SU-DHL-6 (cell line): ENCODE measurements around the gene TIPRL.

Experiments
- H2AFZ ChIP-seq: fragments of 200-600 bp; sonication (generic); 2 replicates; pipeline ENCODE4 v1.6.1; 2014; ENCODE audit warnings: low read depth, mild to moderate bottlenecking, moderate library complexity, mixed read lengths, antibody characterized with exemption, low read length; ENCODE audit not compliant: severe bottlenecking
- H3F3A ChIP-seq: fragments of 200-600 bp; shearing (Covaris generic); 2 replicates; pipeline ENCODE4 v1.6.0; 2016; ENCODE audit warnings: antibody characterized with exemption, mild to moderate bottlenecking; ENCODE audit not compliant: insufficient read depth
- H3K27ac ChIP-seq: fragments of 200-600 bp; sonication (generic); 2 replicates; pipeline ENCODE4 v1.5.1; 2016; ENCODE audit warnings: low read depth, mild to moderate bottlenecking, low read length, moderate library complexity, mixed read lengths
- H3K27me3 ChIP-seq: fragments of 200-600 bp; sonication (generic), shearing (Covaris generic); 2 replicates; pipeline ENCODE4 v1.6.0; 2014; ENCODE audit warnings: mild to moderate bottlenecking, low read length
- H3K36me3 ChIP-seq: fragments of 200-600 bp; sonication (generic); 2 replicates; pipeline ENCODE4 v1.6.1; 2014; ENCODE audit warnings: mild to moderate bottlenecking, low read length, mixed read lengths
- H3K4me2 ChIP-seq: fragments of 300-600, 200-600 bp; shearing (Covaris generic), sonication (generic); 2 replicates; pipeline ENCODE4 v1.6.0; 2014; ENCODE audit warnings: low read length, low read depth, mild to moderate bottlenecking; ENCODE audit not compliant: poor library complexity, severe bottlenecking
- H3K4me3 ChIP-seq: fragments of 200-600 bp; sonication (generic); 2 replicates; pipeline ENCODE4 v1.5.1; 2014; ENCODE audit warnings: antibody characterized with exemption, low read length, mild to moderate bottlenecking, mixed read lengths; ENCODE audit not compliant: insufficient read depth, poor library complexity, severe bottlenecking
- H3K79me2 ChIP-seq: fragments of 200-600 bp; sonication (generic); 2 replicates; pipeline ENCODE4 v1.6.1; 2014; ENCODE audit warnings: mild to moderate bottlenecking, low read length, moderate library complexity; ENCODE audit not compliant: insufficient read depth
- H3K9ac ChIP-seq: fragments of 200-600 bp; sonication (generic); 2 replicates; pipeline ENCODE4 v1.7.0; 2014; ENCODE audit warnings: mild to moderate bottlenecking, low read length
- H3K9me2 ChIP-seq: fragments of 200-600 bp; sonication (generic); replicated peaks from 2 replicates; pipeline ENCODE4 v1.6.1; 2014; ENCODE audit warnings: low read length; ENCODE audit not compliant: insufficient read depth
- H3K9me3 ChIP-seq: fragments of 200-600 bp; sonication (generic); 2 replicates; pipeline ENCODE4 v1.6.1; 2014; ENCODE audit warnings: low read length, mixed read lengths; ENCODE audit not compliant: insufficient read depth
- H4K20me1 ChIP-seq: fragments of 200-600 bp; sonication (generic); 2 replicates; pipeline ENCODE4 v1.6.1; 2014; ENCODE audit warnings: low read depth, mild to moderate bottlenecking, antibody characterized with exemption, low read length, moderate library complexity, mixed read lengths
- CTCF ChIP-seq: fragments of 200-600 bp; sonication (generic); IDR thresholded peaks from one replicate; pipeline ENCODE4 v1.5.1; 2017; ENCODE audit warnings: antibody characterized with exemption, mild to moderate bottlenecking, low read length, moderate library complexity; ENCODE audit not compliant: insufficient read depth, poor library complexity, severe bottlenecking
- EZH2phosphoT487 ChIP-seq: fragments of 200-600 bp; sonication (generic), shearing (Covaris generic); conservative IDR thresholded peaks from 2 replicates; pipeline ENCODE4 v1.6.1; 2018; ENCODE audit warnings: mild to moderate bottlenecking, antibody characterized with exemption, low read length, moderate library complexity, mixed read lengths

Gene TIPRL

GRCh38 chr1:168146160-168146539 lies 32.6 kb upstream of the TIPRL start:
- H3K9me3 ChIP-seq, result no peaks in the 10 kb centered on the region
- no peak for TF ChIP-seq EZH2phosphoT487
- no peak overlapping the region for H3K27ac ChIP-seq
- H4K20me1 ChIP-seq, result no peaks in the 10 kb centered on the region
- H3K9me2 ChIP-seq, result no peaks in the 10 kb centered on the region
- no peaks in the 10 kb centered on the region for H3K79me2 ChIP-seq
- H2AFZ ChIP-seq, result no peak overlapping the region
- no peak overlapping the region for H3K4me2 ChIP-seq
- no peaks in the 10 kb centered on the region for H3K36me3 ChIP-seq
- no peaks in the 10 kb centered on the region for H3F3A ChIP-seq
- H3K4me3 ChIP-seq, result no peak overlapping the region
- H3K9ac ChIP-seq, result no peak overlapping the region
- H3K27me3 ChIP-seq, result no peaks in the 10 kb centered on the region

- no peak overlapping the region for H2AFZ ChIP-seq
- no peak overlapping the region for H3K4me3 ChIP-seq
- no peak overlapping the region for H3K9ac ChIP-seq
- no peaks in the 10 kb centered on the region for H3K79me2 ChIP-seq
- no peak for TF ChIP-seq EZH2phosphoT487
- no peak for TF ChIP-seq CTCF
- H3K27me3 ChIP-seq, result no peaks in the 10 kb centered on the region
- no peaks in the 10 kb centered on the region for H4K20me1 ChIP-seq
- no peak overlapping the region for H3K4me2 ChIP-seq
- H3F3A ChIP-seq, result no peaks in the 10 kb centered on the region
- H3K9me3 ChIP-seq, result no peaks in the 10 kb centered on the region
- no peaks in the 10 kb centered on the region for H3K36me3 ChIP-seq
- H3K27ac ChIP-seq, result no peak overlapping the region
- H3K9me2 ChIP-seq, result no peaks in the 10 kb centered on the region
Observed at GRCh38 chr1:168146626-168147025, 32.1 kb upstream of the TIPRL start.

GRCh38 chr1:168148916-168149315 lies 29.8 kb upstream of the TIPRL start:
- Histone ChIP-seq H3K27ac (no peak overlapping the region), H3K4me3 (no peak overlapping the region), H3K36me3 (no peaks in the 10 kb centered on the region), H3K9me3 (no peaks in the 10 kb centered on the region), H4K20me1 (no peaks in the 10 kb centered on the region), H3K4me2 (no peak overlapping the region), H3K9ac (no peak overlapping the region), H3K79me2 (no peaks in the 10 kb centered on the region), H3K27me3 (no peaks in the 10 kb centered on the region), H2AFZ (no peak overlapping the region), H3K9me2 (no peaks in the 10 kb centered on the region), H3F3A (no peaks in the 10 kb centered on the region)
- TF ChIP-seq CTCF (no peak), EZH2phosphoT487 (no peak)

GRCh38 chr1:168150283-168150682 lies 28.5 kb upstream of the TIPRL start:
- no peak overlapping the region for H3K27ac ChIP-seq
- no peak overlapping the region for H2AFZ ChIP-seq
- H3K27me3 ChIP-seq, result no peaks in the 10 kb centered on the region
- H3F3A ChIP-seq, result no peaks in the 10 kb centered on the region
- H3K9me2 ChIP-seq, result no peaks in the 10 kb centered on the region
- no peaks in the 10 kb centered on the region for H4K20me1 ChIP-seq
- no peak overlapping the region for H3K9ac ChIP-seq
- H3K9me3 ChIP-seq, result no peaks in the 10 kb centered on the region
- no peak overlapping the region for H3K4me2 ChIP-seq
- H3K79me2 ChIP-seq, result no peaks in the 10 kb centered on the region
- H3K36me3 ChIP-seq, result no peaks in the 10 kb centered on the region
- TF ChIP-seq CTCF (no peak), EZH2phosphoT487 (no peak)
- H3K4me3 ChIP-seq, result no peak overlapping the region
